OCI-LY3 (cell line): ENCODE results near the gene CDKN2A.

Source experiments
- CTCF ChIP-seq: fragments of 200-600, 300-600 bp; sonication (generic); IDR thresholded peaks from 2 replicates; pipeline ENCODE4 v1.5.1; 2014; ENCODE audit warnings: antibody characterized with exemption, low read length, low read depth
- EZH2phosphoT487 ChIP-seq: fragments of 200-600 bp; shearing (Covaris generic); IDR thresholded peaks from 2 replicates; pipeline ENCODE4 v1.6.1; 2018; ENCODE audit warnings: antibody characterized with exemption, mixed run types, low read depth

DNA sequence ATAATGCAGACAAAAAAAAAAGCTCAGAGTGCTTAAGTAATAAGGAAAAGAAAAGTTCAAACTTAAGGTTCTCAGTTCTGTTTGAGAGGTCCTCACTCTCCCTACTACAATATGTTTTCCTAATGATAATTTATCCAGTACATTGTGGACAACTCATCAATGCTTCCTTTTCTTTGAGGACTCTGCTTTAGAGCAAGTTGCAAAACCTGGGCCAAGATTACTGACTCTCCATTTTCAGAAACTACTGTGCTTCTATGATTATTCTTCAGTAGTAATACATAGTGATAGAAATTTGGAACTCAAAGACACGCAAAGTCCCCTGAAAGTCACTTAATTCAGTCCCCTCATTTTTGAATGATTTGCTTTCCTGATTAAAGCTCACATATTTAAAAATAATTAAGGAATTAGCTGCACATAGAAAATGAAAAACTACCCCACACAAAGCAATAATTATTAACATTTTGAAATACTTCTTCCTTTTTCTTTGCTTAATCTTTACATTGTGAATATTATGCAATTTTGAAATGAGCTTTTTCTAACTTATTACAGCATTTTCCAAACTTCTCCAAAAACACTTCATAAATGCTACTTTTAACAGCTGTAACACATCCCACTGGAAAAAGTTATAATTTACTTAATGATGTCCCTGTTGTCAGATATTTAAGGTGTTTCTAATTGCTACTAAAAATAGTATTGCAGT is 11.2 kb downstream of the CDKN2A start:
- no peak for TF ChIP-seq CTCF
- no peak for TF ChIP-seq EZH2phosphoT487
